Stimulated activated CD8-positive, alpha-beta memory T cell treated with anti-CD3 and anti-CD28 coated beads, Interleukin-7, amount 100 ng/mL, for 24 hours (primary cell): ENCODE measurements around the gene KBTBD12.
"Not testable (repeated sequence)": the region's sequence is repeated elsewhere in the genome, so short reads cannot be mapped to it uniquely, and the experiment has no call there.

Source experiments
- DNase-seq: peaks from one replicate; pipeline ENCODE4 v3.0.0-alpha.2; 2020; ENCODE audit warnings: low read depth

Gene KBTBD12

GRCh38 chr3:127903611-127904375, 11.2 kb upstream of the KBTBD12 start:
- DNase-seq, result no peak

- DNase-seq, result no peak
Measured at GRCh38 chr3:127905556-127905955, 9.5 kb upstream of the KBTBD12 start.

GRCh38 chr3:127906653-127907052, 8.4 kb upstream of the KBTBD12 start:
- not testable (repeated sequence) for DNase-seq

GRCh38 chr3:127908202-127908601, 6.8 kb upstream of the KBTBD12 start:
- no peak for DNase-seq

- DNase-seq, result no peak
Measured at GRCh38 chr3:127908951-127909350, 6.1 kb upstream of the KBTBD12 start.

GRCh38 chr3:127909646-127910045, 5.4 kb upstream of the KBTBD12 start:
- DNase-seq, result no peak

GRCh38 chr3:127911421-127911931, 3.6 kb upstream of the KBTBD12 start:
- no peak for DNase-seq

- DNase-seq, result not testable (repeated sequence)
Measured at GRCh38 chr3:127913841-127914240, 1.2 kb upstream of the KBTBD12 start.

GRCh38 chr3:127914584-127914983, 448 bp upstream of the KBTBD12 start:
- no peak for DNase-seq

GRCh38 chr3:127915937-127916493, 983 bp downstream of the KBTBD12 start:
- no peak for DNase-seq

- no peak for DNase-seq
Measured at GRCh38 chr3:127920738-127921137, 5.7 kb downstream of the KBTBD12 start.

- no peak for DNase-seq
Measured at GRCh38 chr3:127923611-127924010, 8.6 kb downstream of the KBTBD12 start.

GRCh38 chr3:127925384-127925783, 10.4 kb downstream of the KBTBD12 start:
- DNase-seq, result no peak

- no peak for DNase-seq
Measured at GRCh38 chr3:127927829-127928604, 13.0 kb downstream of the KBTBD12 start.

GRCh38 chr3:127929818-127930413, 14.9 kb downstream of the KBTBD12 start:
- no peak for DNase-seq

- DNase-seq, result no peak
Measured at GRCh38 chr3:127933396-127933795, 18.4 kb downstream of the KBTBD12 start.

GRCh38 chr3:127938800-127939199, 23.8 kb downstream of the KBTBD12 start:
- no peak for DNase-seq

GRCh38 chr3:127940116-127940515, 25.1 kb downstream of the KBTBD12 start:
- DNase-seq, result no peak

GRCh38 chr3:127942613-127943012, 27.6 kb downstream of the KBTBD12 start:
- no peak for DNase-seq

GRCh38 chr3:127948211-127948610, 33.2 kb downstream of the KBTBD12 start:
- DNase-seq, result no peak

GRCh38 chr3:127949446-127950055, 34.5 kb downstream of the KBTBD12 start:
- DNase-seq, result no peak

GRCh38 chr3:127951276-127951675, 36.2 kb downstream of the KBTBD12 start:
- DNase-seq, result no peak
